Stimulated activated CD4-positive, alpha-beta T cell treated with anti-CD3 and anti-CD28 coated beads, Interleukin-12 subunit alpha, Interleukin-12 subunit beta, amount 100 ng/mL, for 24 hours (primary cell): Measurements from ENCODE around the gene PRRC2B.
"Not testable (repeated sequence)": the region's sequence is repeated elsewhere in the genome, so short reads cannot be mapped to it uniquely, and the experiment has no call there.

Source experiments
- DNase-seq, 2 experiments: peaks; one replicate each; pipeline ENCODE4 v3.0.0-alpha.2; 2020; ENCODE audit warnings: low read depth in 2 of 2

PRRC2B gene

DNA sequence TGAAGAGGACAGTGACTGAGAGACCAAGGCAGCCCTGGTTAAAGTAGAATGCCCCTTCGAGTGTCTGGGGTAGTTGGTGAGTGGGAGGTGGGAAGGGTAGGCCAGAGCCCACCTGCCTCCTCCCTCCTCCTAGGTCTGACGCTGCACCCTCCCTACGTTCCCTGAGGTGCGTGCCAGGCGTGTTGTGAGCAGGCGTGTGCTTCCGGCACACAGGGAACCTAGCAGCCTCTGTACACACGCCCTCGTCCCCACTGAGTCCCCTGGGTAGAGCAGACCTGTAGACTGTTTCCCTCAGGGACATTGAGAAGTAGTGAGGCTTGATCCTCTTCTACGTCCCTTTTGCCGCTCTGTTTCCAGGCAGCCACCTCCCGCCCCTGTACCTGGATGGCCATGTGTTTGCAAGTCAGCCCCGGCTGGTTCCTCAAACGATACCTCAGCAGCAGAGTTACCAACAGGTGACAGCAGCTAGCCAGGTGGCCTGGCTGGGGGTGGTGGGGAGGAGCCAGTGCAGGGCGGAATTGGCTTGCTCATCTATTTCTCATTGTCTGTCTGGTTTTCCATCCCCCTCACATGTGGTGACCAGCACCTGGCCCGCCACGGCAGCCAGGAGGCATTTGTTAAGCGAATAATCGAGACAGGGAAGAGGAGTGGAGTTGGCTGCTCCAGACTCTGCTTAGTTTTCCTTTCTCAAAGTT, 92.0 kb downstream of the PRRC2B start:
- DNase-seq: no peak

DNA sequence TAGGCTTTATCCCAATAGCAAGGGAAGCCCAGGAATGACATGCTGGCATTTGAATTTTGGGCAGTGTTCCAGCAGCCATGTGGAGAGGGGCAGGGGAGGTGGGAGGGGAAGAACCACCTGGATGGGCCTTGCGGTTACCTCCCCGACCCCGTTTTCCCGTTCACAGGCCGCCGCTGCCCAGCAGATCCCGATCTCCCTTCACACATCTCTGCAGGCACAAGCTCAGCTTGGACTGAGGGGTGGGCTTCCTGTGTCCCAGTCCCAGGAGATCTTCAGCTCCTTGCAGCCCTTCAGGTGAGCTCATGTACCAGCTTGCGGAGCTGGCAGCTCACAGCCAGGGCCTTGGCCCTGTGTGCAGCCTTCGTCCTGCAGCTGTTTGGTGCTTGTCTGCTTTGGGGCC, 93.1 kb downstream of the PRRC2B start:
- no peak for DNase-seq

DNA sequence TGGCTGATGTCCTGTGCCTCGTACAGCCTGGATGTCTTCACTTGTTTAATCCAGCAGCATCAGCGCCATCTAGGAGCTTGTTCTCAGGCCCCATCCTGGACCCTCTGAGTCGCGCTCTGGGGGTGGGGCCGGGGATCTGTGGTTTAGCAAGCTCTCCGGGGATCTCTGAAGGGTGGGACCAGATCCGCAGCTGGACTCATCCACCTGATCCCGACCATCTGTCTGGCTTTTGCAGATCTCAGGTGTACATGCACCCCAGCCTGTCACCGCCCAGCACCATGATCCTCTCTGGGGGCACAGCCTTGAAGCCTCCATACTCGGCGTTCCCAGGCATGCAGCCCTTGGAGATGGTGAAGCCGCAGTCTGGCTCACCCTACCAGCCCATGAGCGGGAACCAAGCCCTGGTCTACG, 93.7 kb downstream of the PRRC2B start:
- no peak for DNase-seq

DNA sequence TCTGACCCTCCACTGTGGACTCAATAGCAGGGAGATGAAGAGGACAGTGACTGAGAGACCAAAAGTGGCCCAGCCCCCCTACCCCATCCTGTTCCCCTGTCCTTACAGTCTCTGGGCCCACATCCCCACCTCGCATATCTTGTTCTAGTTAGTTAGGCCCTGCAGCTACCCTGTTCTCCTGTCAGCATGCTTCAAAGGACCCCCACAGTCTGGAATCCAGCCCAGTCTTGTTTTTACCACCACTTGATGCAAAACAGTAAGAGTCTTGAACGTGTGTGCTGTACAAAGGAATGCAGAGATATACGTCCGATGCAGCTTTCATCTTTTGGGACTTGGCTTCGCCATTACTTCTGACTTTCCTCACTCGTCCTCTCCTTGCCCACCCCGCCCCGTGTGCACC, 96.6 kb downstream of the PRRC2B start:
- no peak for DNase-seq

DNA sequence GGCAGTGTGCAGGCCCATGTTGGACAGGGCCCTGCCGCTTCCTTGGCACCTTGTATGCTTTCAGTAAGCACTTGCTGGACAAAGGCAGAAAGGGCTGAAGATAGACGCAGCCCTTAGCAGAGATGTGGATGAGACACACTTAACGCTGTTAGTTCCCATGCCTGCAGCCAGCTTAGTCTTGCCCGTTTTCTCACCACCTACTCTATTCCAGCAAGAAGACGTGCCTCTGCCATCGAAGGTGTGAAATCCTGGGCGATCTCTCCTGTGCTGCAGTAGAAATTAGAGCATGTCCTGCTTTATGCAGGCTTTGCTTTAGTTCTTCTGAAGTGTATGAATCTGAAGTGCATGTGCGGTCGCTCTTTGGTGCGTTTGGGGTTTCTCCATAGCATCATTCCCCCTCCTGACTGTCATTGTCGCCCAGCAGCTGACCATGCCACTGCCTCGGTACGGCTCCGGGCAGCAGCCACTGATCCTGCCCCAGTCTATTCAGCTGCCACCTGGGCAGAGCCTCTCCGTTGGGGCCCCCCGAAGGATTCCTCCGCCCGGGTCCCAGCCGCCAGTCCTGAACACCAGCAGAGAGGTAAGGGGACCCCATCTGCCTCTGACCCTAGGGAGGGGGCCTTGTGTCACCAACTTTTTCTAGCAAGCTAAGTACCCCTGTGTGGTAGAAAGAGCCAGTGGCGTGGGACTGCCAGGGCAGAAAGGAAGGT, 97.3 kb downstream of the PRRC2B start:
- no peak for DNase-seq

DNA sequence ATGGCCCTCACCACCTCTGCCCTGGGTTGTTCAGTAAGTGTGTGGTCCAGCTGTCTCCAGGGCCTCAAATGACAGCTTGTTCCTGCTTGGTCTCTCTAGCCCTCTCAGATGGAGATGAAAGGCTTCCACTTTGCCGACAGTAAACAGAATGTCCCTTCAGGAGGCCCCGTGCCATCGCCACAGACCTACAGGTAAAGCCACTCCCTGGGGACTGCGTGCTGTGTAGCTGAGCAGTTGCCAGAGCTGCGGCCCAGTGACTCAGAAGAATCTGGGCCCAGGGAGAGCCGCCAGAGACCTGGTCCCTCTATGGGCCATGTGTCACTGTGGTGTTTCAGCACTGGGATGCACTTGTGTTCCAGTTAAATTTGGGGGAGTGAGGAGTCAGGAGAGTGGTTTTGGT, 98.2 kb downstream of the PRRC2B start:
- DNase-seq: no peak

DNA sequence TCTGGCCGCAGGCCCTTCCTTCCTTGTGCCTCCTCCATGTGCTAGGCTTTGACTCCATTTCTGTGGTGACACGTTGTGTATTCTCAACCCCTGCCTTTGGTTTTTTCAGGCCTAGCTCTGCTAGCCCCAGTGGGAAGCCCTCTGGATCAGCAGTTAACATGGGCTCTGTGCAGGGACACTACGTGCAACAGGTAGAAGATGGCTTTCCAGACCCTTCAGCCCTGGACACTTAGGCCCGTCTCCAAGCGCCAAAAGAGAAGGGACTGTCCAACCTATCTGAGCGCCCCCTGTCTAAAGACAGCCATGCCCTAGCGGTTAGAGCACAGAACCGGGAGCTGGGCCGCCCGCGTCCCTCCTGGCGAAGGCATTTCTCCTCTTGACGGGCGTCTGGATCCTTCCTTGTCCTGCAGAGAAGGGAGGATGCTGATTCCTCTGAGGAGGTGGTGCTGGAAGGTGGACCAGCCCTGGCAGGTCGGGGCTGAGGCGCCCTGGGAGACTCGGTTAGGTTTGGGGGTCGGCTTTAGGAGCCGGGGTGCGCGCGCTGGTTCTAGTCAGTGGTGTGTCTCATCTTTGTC, 100.5 kb downstream of the PRRC2B start:
- DNase-seq: no peak

DNA sequence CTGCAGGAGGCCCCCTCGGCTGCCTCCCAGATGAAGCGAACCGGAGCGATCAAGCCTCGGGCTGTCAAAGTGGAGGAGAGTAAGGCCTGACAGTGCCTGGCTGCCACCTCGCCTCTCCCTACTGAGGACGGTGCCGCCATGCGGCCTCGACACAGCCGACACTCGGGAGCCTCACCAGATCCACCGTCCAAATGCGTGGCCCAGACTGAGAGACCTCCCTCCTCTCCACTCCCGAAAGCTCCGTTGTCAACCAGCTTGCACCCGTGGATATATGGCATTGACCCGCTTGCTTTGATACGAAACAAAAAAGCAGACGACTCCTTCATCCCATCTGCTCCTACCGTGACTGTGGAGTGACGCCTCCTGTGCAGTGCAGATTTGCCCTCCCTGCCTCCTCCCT, 101.9 kb downstream of the PRRC2B start:
- no peak for DNase-seq

DNA sequence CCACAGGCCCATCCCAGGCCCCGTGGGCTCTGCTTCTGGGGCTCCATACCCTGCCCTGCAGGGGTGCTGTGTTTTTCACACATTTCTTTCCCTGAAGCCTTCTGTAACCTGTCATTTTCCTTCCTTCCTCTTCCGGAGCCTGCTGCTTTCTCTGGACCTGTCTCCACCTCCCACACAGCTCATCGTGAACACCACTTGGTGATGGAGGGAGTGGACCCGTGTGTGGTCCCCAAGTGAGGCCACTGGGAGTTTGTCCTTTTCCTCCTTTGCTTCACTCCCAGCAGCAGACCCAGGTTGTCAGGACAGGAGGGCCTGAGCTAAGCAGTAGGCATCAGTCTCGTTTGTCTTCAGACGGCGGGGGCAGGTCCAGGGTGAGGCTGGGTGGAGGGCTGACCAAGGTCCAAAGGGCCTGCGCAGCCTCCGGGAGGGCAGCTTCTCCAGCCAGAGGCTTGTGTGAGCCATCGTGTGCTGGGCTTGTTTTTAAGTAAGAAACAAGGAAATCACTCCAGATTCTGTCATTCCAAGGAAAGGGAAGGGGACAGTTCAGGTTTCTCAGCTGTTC, 103.0 kb downstream of the PRRC2B start:
- DNase-seq: no peak

DNA sequence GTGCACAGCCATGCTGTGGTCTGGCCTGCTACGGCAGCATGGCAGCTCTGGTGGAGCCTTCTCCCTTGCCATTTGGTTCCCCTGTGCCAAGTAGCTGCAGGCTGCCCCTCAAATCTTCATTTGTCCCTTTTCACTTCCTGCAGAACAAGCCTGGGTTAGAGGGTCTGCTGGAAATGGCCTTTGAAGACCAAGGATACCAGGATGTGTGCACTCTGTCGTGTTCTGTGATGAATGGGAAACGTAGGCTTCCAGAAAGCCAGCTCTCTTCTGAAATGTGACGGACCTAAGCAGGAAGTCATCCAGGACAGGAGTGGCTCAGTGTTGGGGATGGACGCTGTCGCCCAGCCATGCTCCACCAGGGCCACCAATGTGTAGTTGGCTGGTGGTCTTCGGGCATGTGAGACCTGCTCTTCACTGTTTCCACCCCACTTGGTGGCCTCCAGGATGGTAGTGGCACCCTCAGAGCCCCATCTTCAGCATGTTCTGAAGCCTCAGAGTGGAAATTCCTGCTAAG, 105.4 kb downstream of the PRRC2B start:
- no peak for DNase-seq

DNA sequence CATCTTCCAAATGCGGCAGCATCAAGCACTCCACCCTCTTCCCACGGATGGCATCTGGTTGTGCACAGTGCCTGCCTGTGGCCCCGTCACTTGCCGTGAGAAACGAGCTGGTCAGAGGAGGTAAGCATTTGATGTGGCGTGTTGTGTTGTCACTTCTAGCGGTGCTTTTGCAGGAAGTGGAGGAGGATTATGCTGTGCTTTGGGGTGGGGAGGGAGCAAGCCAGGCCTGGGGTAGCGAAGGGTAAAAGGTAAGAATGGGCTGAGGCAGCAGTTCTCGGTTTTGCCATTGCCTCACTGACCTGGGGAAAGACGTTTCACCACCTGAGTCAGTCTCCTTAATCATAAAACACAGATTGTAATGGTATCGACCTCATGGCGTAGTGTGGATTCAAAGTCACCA, 106.5 kb downstream of the PRRC2B start:
- DNase-seq: peak; percentile 43 to 53

DNA sequence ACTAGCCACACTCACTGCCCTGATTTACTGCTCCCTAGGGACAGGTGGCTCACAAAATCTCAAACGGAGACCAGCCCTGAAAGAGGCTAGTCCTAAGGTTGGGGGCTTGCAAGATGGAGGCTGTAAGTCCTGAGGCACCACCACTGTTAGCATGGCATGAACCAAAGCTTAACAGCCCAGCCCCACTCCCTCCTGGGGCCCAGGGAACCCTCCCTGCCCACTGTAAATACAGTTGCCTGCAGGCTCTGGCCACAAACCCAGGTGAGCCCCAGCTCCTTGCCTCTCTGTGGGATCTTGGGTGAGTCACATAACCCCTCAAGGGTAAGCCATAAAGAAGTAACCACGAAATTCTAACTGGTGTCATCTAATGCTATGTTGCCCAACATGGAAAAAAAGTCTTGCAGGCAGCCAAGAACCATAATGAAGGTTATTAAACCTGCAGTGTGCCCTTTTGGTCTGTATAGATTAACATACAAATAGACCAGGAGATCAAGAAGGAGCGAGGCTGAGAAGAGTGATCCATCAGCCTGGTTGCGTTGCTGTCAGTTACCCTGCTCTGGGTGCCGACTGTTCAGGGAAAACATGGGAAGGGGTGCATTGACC, 107.2 kb downstream of the PRRC2B start:
- DNase-seq: peak in 1 of 2 experiments; percentile 38

DNA sequence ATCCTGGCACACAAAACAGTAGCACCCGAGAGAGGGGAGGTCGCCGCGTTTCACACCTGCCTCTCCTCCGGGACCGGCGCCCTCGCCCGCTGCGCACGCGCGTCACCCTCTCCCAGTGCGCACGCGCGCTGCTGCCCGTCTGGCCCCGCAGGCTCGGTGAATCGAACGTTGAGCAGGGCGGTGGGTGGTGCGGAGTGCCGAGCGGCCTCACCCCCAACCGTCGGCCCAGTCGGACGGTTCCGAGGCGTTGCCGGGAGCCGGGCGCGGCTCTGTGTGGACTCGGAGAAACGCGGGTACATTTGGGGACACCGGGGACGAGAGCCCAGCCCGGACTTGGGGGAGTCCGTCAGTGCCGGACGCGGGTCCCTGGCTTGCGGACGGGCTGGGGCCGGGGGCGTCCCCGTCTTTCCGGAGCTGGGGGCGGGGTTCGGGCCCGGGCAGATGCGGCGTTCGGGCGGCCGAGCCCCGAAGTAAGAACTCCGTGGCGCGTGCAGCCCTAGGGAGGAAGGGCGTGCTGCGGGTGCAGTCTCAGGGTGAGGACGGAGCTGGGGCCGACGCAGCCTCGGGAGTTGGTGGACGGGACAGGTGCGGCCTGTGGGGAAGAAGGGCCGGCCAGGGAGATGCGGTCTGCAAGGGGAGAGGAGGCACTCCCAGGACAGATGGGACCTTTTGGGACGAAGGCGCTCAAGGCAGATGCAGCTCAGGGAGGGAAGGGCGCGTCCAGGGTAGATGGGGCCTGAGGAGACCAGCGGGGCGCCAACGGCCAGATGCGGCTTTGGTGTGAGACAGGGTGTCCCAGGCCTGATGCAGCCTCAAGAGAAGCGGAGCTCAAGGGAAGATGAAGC, 109.1 kb downstream of the PRRC2B start, which contains the start of gene POMT1:
TSS of gene POMT1 (plus strand) at position 138 of the 845 bp plus-strand sequence. CDS start 1,301 bp downstream, outside the sequence.
- DNase-seq: peak; percentile 81 to 83

DNA sequence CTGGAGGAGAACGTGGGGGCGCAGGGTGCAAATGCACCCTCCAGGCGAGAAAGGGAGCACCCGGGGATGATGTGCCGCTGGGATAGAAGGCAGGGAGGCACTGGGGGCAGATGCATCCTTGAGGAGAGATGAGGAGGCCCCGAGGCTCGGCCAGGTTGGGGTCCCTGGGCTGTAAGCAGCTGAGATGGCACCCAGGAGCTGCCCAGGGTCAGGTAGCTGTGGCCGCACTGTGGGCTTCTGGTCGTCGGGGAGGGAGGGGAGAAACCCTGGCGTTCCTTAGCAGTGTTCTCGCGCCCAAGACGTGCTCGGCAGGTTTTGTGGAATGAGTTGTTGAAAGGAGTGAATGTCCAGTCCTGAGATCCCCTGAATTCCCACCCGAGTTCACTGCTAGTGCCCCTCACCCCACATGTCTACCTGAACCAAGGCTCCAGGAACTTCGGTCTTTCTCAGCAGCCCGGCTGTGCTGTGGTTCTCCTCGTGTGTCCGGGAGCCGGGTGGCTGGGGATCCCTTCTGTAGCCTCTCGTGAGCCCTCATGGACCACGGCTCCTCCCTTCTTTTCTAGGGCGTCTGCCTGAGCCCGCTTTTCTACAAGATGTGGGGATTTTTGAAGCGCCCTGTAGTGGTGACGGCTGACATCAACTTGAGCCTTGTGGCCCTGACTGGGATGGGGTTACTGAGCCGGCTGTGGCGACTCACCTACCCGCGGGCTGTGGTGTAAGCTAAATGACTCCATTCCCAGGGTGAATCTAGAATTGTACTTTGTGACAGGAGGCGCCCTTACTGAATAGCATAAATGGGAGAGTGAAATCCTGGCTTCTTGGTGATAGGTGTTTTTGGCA, 110.0 kb downstream of the PRRC2B start:
- peak; percentile 27 to 60 for DNase-seq

DNA sequence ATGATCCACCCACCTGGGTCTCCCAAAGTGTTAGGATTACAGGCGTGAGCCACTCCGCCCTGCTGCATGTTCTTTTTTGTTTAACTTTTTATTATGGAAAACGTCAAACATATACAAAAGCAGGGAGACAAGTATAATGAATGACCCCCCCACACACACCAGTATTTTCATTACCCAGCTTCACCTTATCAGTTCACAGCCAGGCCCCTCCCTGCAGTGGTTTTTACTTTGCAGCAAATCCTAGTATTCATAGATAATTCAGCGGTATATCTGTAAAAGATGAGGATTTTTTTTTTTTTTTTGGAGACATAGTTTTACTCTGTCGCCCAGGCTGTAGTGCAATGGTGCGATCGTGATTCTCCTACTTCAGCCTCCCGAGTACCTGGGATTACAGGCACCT, 111.1 kb downstream of the PRRC2B start:
- DNase-seq: no peak

DNA sequence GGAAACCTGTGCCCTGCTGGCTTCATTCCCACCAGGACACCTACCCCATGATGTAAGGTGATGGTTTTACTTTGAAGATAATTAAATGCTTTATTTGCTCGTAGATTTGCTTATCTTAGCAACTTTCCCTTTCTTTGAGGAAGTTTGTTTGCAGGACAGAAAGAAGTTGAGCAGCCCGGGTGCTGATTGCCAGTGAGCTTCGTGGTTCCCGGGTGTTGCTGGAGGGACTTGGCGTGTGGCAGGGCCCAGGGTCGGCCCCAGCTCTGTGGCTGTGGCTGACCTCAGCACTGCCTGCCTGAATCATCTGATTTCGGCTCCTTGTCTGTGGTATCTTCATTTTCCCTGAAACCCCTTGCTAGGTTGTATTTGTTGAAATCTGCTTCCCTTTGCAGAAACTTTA, 117.5 kb downstream of the PRRC2B start:
- no peak for DNase-seq

DNA sequence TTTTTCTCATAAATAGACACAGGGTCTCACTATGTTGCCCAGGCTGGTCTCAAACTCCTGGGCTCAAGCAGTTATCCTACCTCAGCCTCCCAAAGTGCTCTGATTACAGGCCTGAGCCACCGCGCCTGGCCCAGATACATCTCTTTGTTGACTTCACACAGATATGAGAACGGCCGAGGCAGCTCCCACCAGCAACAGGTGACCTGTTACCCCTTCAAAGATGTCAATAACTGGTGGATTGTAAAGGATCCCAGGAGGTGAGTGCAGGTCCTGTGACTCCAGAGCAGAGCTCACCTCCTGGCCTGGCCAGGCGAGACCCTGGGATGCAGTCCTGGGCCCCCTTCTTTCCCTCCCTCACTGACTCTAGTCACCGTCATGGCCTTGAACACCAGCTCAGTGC, 118.0 kb downstream of the PRRC2B start:
- no peak for DNase-seq

DNA sequence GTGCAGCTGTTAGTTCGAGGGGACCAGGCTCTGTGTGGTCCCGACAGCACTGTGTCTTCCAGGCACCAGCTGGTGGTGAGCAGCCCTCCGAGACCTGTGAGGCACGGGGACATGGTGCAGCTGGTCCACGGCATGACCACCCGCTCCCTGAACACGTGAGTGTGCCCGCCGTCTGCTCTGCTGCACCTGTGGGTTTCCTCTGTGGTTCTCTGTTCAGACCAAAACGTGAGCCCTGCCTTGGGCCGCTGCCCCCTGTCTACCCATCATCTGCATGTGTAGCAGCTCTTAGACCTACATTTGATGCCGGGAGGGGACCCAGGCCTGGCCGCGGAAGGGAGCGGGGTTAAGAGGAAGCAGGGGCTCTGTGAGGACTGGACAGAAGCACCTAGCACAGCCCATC, 119.3 kb downstream of the PRRC2B start:
- DNase-seq: no peak

DNA sequence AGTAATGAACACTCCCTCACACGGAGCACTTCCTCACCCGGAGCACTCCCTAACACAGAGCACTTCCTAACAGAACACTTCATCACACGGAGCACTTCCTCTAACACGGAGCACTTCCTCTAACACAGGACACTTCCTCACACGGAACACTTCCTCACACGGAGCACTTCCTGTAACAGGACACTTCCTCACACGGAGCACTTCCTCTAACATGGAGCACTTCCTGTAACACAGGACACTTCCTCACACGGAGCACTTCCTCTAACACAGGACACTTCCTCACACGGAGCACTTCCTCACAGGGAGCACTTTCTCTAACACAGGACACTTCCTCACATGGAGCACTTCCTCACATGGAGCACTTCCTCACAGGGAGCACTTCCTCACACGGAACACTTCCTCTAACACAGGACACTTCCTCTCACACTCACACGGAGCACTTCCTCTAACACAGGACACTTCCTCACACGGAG, 121.7 kb downstream of the PRRC2B start:
- DNase-seq: not testable (repeated sequence)

DNA sequence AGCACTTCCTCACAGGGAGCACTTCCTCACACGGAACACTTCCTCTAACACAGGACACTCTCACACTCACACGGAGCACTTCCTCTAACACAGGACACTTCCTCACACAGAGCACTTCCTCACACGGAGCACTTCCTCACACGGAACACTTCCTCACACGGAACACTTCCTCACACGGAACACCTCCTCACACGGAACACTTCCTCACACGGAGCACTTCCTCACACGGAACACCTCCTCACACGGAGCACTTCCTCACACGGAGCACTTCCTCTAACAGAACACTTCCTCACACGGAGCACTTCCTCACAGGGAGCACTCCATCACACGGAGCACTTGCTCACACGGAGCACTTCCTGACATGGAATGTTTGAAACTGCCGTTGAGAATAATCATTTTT, 122.2 kb downstream of the PRRC2B start:
- DNase-seq: no peak
